Mesenchymal stem cell (in vitro differentiated cells and primary cell): ENCODE data around the gene TSPAN3.

Source experiments
- DNase-seq: peaks from one replicate; pipeline ENCODE4 v3.0.0-alpha.2; 2013
- H2AFZ ChIP-seq: one replicate; pipeline ENCODE4 v1.6.1; 2013; ENCODE audit warnings: low read depth, mild to moderate bottlenecking, control low read depth, inconsistent platforms, low read length, moderate library complexity
- H2AK5ac ChIP-seq: 2 replicates; pipeline ENCODE4 v1.6.1; 2013; ENCODE audit warnings: low read length, moderate library complexity, mild to moderate bottlenecking, inconsistent platforms; ENCODE audit not compliant: severe bottlenecking
- H2BK120ac ChIP-seq: one replicate; pipeline ENCODE4 v1.6.1; 2013; ENCODE audit warnings: low read depth, mild to moderate bottlenecking, inconsistent platforms, low read length, moderate library complexity
- H2BK12ac ChIP-seq, 2 experiments: one replicate each; pipeline ENCODE4 v1.6.1; 2013; ENCODE audit warnings: inconsistent platforms in 2 of 2, low read length in 2 of 2, mild to moderate bottlenecking in 2 of 2, moderate library complexity in 2 of 2, control low read depth in 1 of 2
- H2BK15ac ChIP-seq: one replicate; pipeline ENCODE4 v1.6.1; 2013; ENCODE audit warnings: mild to moderate bottlenecking, low read depth, inconsistent platforms; ENCODE audit not compliant: poor library complexity, severe bottlenecking
- H2BK5ac ChIP-seq: 2 replicates; pipeline ENCODE4 v1.6.1; 2013; ENCODE audit warnings: low read depth, mild to moderate bottlenecking, low read length, control low read depth, inconsistent platforms; ENCODE audit not compliant: poor library complexity, severe bottlenecking
- H3K14ac ChIP-seq, 2 experiments: one replicate each; pipeline ENCODE4 v1.6.1; 2013; ENCODE audit warnings: inconsistent platforms in 2 of 2, low read length in 2 of 2, control low read depth in 1 of 2, mild to moderate bottlenecking in 1 of 2, moderate library complexity in 1 of 2
- H3K18ac ChIP-seq, 2 experiments: one replicate each; pipeline ENCODE4 v1.6.1; 2013; ENCODE audit warnings: inconsistent platforms in 2 of 2, low read length in 2 of 2, control low read depth in 1 of 2, low read depth in 1 of 2, mild to moderate bottlenecking in 1 of 2
- H3K23ac ChIP-seq, 2 experiments: one replicate each; pipeline ENCODE4 v1.6.1; 2013; ENCODE audit warnings: inconsistent platforms in 2 of 2, low read length in 2 of 2, mild to moderate bottlenecking in 2 of 2, moderate library complexity in 2 of 2, control low read depth in 1 of 2
- H3K27ac ChIP-seq: 2 replicates; pipeline ENCODE4 v1.5.1; 2013; ENCODE audit warnings: mild to moderate bottlenecking, moderate library complexity, low read length, control low read depth, inconsistent platforms; ENCODE audit not compliant: poor library complexity, severe bottlenecking
- H3K27me3 ChIP-seq, 2 experiments: 2 replicates each; pipeline versions ENCODE4 v1.6.1 to v1.7.0; 2013; ENCODE audit warnings: low read length in 2 of 2, mild to moderate bottlenecking in 2 of 2, moderate library complexity in 2 of 2, control low read depth in 1 of 2, inconsistent platforms in 1 of 2; ENCODE audit not compliant: control insufficient read depth in 1 of 2, insufficient read depth in 1 of 2
- H3K36me3 ChIP-seq, 2 experiments: 2 replicates each; pipeline versions ENCODE4 v1.6.1 to v1.7.0; 2013; ENCODE audit warnings: low read length in 2 of 2, control low read depth in 1 of 2, inconsistent platforms in 1 of 2, low read depth in 1 of 2, mild to moderate bottlenecking in 1 of 2; ENCODE audit not compliant: insufficient read depth in 2 of 2, control insufficient read depth in 1 of 2
- H3K4ac ChIP-seq, 2 experiments: one replicate each; pipeline ENCODE4 v1.6.1; 2013; ENCODE audit warnings: inconsistent platforms in 2 of 2, low read length in 2 of 2, mild to moderate bottlenecking in 2 of 2, moderate library complexity in 2 of 2, control low read depth in 1 of 2, low read depth in 1 of 2
- H3K4me1 ChIP-seq: 2 replicates; pipeline ENCODE4 v1.6.1; 2013; ENCODE audit warnings: low read depth, low read length, control low read depth; ENCODE audit not compliant: control insufficient read depth, insufficient read depth
- H3K4me2 ChIP-seq: 2 replicates; pipeline ENCODE4 v1.6.1; 2013; ENCODE audit warnings: low read length, mild to moderate bottlenecking, inconsistent platforms; ENCODE audit not compliant: poor library complexity, severe bottlenecking
- H3K4me3 ChIP-seq, 2 experiments: 2 replicates each; pipeline versions ENCODE4 v1.5.1 to v1.7.0; 2013; ENCODE audit warnings: low read length in 2 of 2, mild to moderate bottlenecking in 2 of 2, control low read depth in 1 of 2, low read depth in 1 of 2; ENCODE audit not compliant: insufficient read depth in 1 of 2
- H3K79me1 ChIP-seq: replicated peaks from 2 replicates; pipeline ENCODE4 v1.6.1; 2013; ENCODE audit warnings: mild to moderate bottlenecking, control low read depth, low read length, inconsistent platforms; ENCODE audit not compliant: poor library complexity, severe bottlenecking
- H3K9ac ChIP-seq: 2 replicates; pipeline ENCODE4 v1.7.0; 2013; ENCODE audit warnings: mild to moderate bottlenecking, low read length, moderate library complexity
- H3K9me3 ChIP-seq: 2 replicates; pipeline ENCODE4 v1.7.0; 2013; ENCODE audit warnings: mild to moderate bottlenecking, low read length; ENCODE audit not compliant: control insufficient read depth
- H4K8ac ChIP-seq: one replicate; pipeline ENCODE4 v1.6.1; 2013; ENCODE audit warnings: inconsistent platforms, mild to moderate bottlenecking, low read length, moderate library complexity
- H4K91ac ChIP-seq: one replicate; pipeline ENCODE4 v1.6.1; 2013; ENCODE audit warnings: mild to moderate bottlenecking, low read length, inconsistent platforms
- WGBS: methylation state at CpG from one replicate; pipeline ENCODE4 v1.1.7; 2013; ENCODE audit warnings: mixed read lengths; 5-methylcytosine and 5-hydroxymethylcytosine counted together

TSPAN3 gene

DNA sequence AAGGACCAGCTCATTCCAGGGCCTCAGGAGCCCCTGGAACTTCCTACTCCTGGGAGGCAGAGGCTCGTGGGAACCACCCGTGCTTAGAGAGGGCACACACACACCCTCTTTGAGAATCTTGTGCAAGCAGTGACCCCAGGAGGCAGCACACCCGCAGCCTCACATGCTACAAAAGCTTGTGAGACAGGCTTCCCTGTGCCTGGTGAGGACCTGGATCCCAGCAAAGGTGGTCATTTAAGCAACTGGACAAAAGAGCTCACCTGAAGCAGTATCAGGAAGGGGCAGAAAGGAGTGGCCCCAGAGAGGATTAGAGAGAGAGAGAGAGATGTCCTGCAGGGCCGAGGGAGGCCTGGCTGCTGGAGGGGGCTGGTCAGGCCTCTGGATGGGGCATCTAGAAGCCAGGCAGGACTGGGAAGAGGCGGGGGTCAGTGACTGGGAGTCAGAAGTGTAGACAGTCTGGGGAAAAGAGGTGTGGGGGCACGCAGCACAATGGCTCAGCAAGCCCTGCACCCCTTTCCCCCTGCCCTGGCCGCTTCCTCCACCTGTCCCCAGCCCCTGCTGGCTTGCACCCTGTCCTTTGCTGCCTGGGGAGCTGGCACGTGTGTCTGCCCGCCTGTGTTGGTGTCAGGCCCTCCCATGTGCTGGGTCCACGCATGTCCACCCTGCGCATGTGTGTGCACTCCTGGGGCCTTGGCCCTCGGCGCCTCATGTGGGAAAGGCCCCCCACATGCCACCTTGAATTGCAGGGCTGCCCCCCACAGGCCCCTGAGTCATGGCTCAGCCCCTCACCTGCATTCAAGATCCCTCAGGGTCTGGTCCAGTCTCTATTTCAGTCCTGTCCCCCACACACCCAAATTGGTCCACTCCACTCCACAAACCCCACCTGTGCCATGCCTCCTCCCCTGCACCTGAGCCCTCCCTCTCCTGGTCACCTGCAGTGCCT lies 36.9 kb downstream of the TSPAN3 start:
- Histone ChIP-seq H3K18ac (no peak overlapping the region), H3K14ac (no peak overlapping the region), H3K4me3 (no peak overlapping the region), H3K23ac (no peak overlapping the region), H4K91ac (no peak overlapping the region), H3K27ac (no peak overlapping the region), H3K4ac (no peak overlapping the region), H3K4me1 (peaks cover 39% of the 10 kb centered on the region), H3K36me3 (peaks cover 9 to 39% of the 10 kb centered on the region in 2 experiments), H3K4me2 (no peak overlapping the region), H2AK5ac (no peak overlapping the region), H3K9me3 (no peaks in the 10 kb centered on the region), H2BK120ac (no peak overlapping the region), H4K8ac (no peak overlapping the region), H2BK12ac (peak overlapping the region in 1 of 2 experiments; percentile 35), H2BK15ac (no peak overlapping the region), H3K9ac (no peak overlapping the region), H2AFZ (no peak overlapping the region), H3K79me1 (peaks cover 10% of the 10 kb centered on the region), H2BK5ac (no peak overlapping the region), H3K27me3 (peaks cover 0 to 18% of the 10 kb centered on the region in 2 experiments)
- WGBS, result 84% methylated on average over 12 of the region's 13 CpGs
- no peak for DNase-seq

GRCh38 chr15:77033417-77033728 lies 37.5 kb downstream of the TSPAN3 start:
- DNase-seq, result no peak
- Histone ChIP-seq H2AK5ac (no peak overlapping the region), H2BK12ac (no peak overlapping the region), H2BK5ac (no peak overlapping the region), H2BK15ac (no peak overlapping the region), H3K4me2 (no peak overlapping the region), H3K18ac (no peak overlapping the region), H4K8ac (no peak overlapping the region), H3K36me3 (peaks cover 9 to 39% of the 10 kb centered on the region in 2 experiments), H2BK120ac (no peak overlapping the region), H3K23ac (no peak overlapping the region), H3K9me3 (no peaks in the 10 kb centered on the region), H3K14ac (peak overlapping the region in 1 of 2 experiments; percentile 35), H3K27ac (no peak overlapping the region), H3K79me1 (peaks cover 10% of the 10 kb centered on the region), H3K4me1 (peaks cover 42% of the 10 kb centered on the region), H4K91ac (no peak overlapping the region), H2AFZ (no peak overlapping the region), H3K4ac (no peak overlapping the region), H3K4me3 (no peak overlapping the region), H3K27me3 (peaks cover 0 to 24% of the 10 kb centered on the region in 2 experiments), H3K9ac (no peak overlapping the region)
- 86% methylated on average over 3 of the region's 4 CpGs for WGBS

GRCh38 chr15:77032647-77033416 lies 38.1 kb downstream of the TSPAN3 start:
- WGBS, result 87% methylated on average over 18 of the region's 18 CpGs
- Histone ChIP-seq H4K8ac (no peak overlapping the region), H3K36me3 (peaks cover 9 to 37% of the 10 kb centered on the region in 2 experiments), H3K9me3 (no peaks in the 10 kb centered on the region), H3K4me2 (no peak overlapping the region), H3K4ac (no peak overlapping the region), H3K4me3 (no peak overlapping the region), H2AFZ (no peak overlapping the region), H2BK15ac (no peak overlapping the region), H3K18ac (no peak overlapping the region), H3K4me1 (peaks cover 46% of the 10 kb centered on the region), H3K27me3 (peaks cover 0 to 27% of the 10 kb centered on the region in 2 experiments), H3K9ac (no peak overlapping the region), H3K27ac (no peak overlapping the region), H2BK120ac (no peak overlapping the region), H4K91ac (no peak overlapping the region), H2AK5ac (no peak overlapping the region), H3K23ac (no peak overlapping the region), H2BK5ac (no peak overlapping the region), H3K79me1 (peaks cover 10% of the 10 kb centered on the region), H3K14ac (no peak overlapping the region), H2BK12ac (no peak overlapping the region)
- no peak for DNase-seq

DNA sequence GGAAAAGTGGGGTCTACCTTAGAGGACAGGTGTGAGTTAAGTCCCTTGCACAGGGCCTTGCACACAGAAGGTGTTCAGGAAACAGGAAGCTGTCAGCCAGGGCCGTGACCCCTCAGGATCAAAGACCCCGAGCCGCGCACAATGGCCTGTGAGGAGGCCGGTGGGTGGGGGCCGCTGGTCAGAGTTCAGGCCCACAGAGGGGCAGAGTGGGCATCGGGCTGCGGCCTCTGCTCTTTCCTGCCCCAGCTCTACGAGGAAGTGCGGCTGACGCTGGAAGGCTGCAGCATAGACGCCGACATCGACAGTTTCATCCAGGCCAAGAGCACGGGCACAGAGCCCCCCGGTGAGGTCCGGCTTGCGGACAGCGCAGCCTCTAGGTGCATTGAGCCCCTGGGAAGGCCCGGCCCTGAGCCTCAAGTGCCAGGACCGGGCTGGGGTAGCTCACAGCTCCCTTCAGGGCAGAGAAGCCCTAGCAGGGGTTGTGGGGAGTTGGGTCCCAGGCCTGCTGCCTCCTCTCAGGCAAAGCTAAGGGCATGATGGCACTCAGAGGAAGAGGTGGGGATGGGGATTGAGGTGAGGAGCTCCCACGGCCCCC lies 38.8 kb downstream of the TSPAN3 start:
- Histone ChIP-seq H2BK5ac (no peak overlapping the region), H4K91ac (no peak overlapping the region), H3K27ac (no peak overlapping the region), H2AFZ (no peak overlapping the region), H3K9me3 (no peaks in the 10 kb centered on the region), H3K23ac (no peak overlapping the region), H4K8ac (no peak overlapping the region), H3K79me1 (peaks cover 8% of the 10 kb centered on the region), H3K4ac (no peak overlapping the region), H3K4me1 (peaks cover 46% of the 10 kb centered on the region), H3K27me3 (peaks cover 2 to 33% of the 10 kb centered on the region in 2 experiments), H2BK15ac (no peak overlapping the region), H2BK120ac (no peak overlapping the region), H3K18ac (no peak overlapping the region), H3K4me2 (no peak overlapping the region), H3K9ac (no peak overlapping the region), H2AK5ac (no peak overlapping the region), H3K14ac (no peak overlapping the region), H3K36me3 (peaks cover 9 to 30% of the 10 kb centered on the region in 2 experiments), H3K4me3 (no peak overlapping the region), H2BK12ac (no peak overlapping the region)
- 89% methylated on average over 22 of the region's 22 CpGs for WGBS
- no peak for DNase-seq
